HEK293 (cell line): ENCODE results near the gene AARSD1.

Source experiments
- BCL11B ChIP-seq: fragments of 450-650 bp; formaldehyde crosslinking; IDR thresholded peaks from 2 replicates; pipeline ENCODE4 v1.5.1; 2016; ENCODE audit warnings: low read depth, missing biosample characterization, missing genetic modification characterization
- GLIS1 ChIP-seq: fragments of 450-650 bp; formaldehyde crosslinking; IDR thresholded peaks from 2 replicates; pipeline ENCODE4 v1.5.1; 2016; ENCODE audit warnings: missing biosample characterization, missing genetic modification characterization
- PATZ1 ChIP-seq: fragments of 450-650 bp; formaldehyde crosslinking; IDR thresholded peaks from 2 replicates; pipeline ENCODE4 v1.5.1; 2016; ENCODE audit warnings: missing biosample characterization, missing genetic modification characterization
- PRDM10 ChIP-seq: fragments of 450-650 bp; formaldehyde crosslinking; IDR thresholded peaks from 2 replicates; pipeline ENCODE4 v1.5.1; 2016; ENCODE audit warnings: missing biosample characterization, missing genetic modification characterization
- SP7 ChIP-seq: fragments of 450-650 bp; formaldehyde crosslinking; IDR thresholded peaks from 2 replicates; pipeline ENCODE4 v1.5.1; 2016; ENCODE audit warnings: missing biosample characterization, missing genetic modification characterization
- WT1 ChIP-seq: fragments of 450-650 bp; formaldehyde crosslinking; IDR thresholded peaks from 2 replicates; pipeline ENCODE4 v1.5.1; 2016; ENCODE audit warnings: missing biosample characterization, missing genetic modification characterization
- ZBTB10 ChIP-seq: fragments of 450-650 bp; formaldehyde crosslinking; IDR thresholded peaks from 2 replicates; pipeline ENCODE4 v1.5.1; 2016; ENCODE audit warnings: missing biosample characterization, missing genetic modification characterization
- ZBTB17 ChIP-seq: fragments of 450-650 bp; formaldehyde crosslinking; IDR thresholded peaks from 2 replicates; pipeline ENCODE4 v1.5.1; 2016; ENCODE audit warnings: missing biosample characterization, missing genetic modification characterization
- ZBTB20 ChIP-seq: fragments of 450-650 bp; formaldehyde crosslinking; IDR thresholded peaks from 2 replicates; pipeline ENCODE4 v1.5.1; 2016; ENCODE audit warnings: missing biosample characterization, missing genetic modification characterization
- ZEB2 ChIP-seq: fragments of 450-650 bp; formaldehyde crosslinking; IDR thresholded peaks from 2 replicates; pipeline ENCODE4 v1.5.1; 2016; ENCODE audit warnings: missing biosample characterization, missing genetic modification characterization
- ZFHX2 ChIP-seq: fragments of 450-650 bp; formaldehyde crosslinking; conservative IDR thresholded peaks from 2 replicates; pipeline ENCODE4 v1.5.1; 2016; ENCODE audit warnings: missing biosample characterization, missing genetic modification characterization
- ZNF16 ChIP-seq: fragments of 450-650 bp; formaldehyde crosslinking; IDR thresholded peaks from 2 replicates; pipeline ENCODE4 v1.5.1; 2016; ENCODE audit warnings: low read depth, missing biosample characterization, missing genetic modification characterization
- ZNF292 ChIP-seq: fragments of 450-650 bp; formaldehyde crosslinking; IDR thresholded peaks from 2 replicates; pipeline ENCODE4 v1.5.1; 2016; ENCODE audit warnings: low read depth, missing biosample characterization, missing genetic modification characterization, borderline replicate concordance
- ZNF324 ChIP-seq: fragments of 450-650 bp; formaldehyde crosslinking; IDR thresholded peaks from 2 replicates; pipeline ENCODE4 v1.5.1; 2016; ENCODE audit warnings: missing biosample characterization, missing genetic modification characterization
- ZNF394 ChIP-seq: fragments of 450-650 bp; formaldehyde crosslinking; IDR thresholded peaks from 2 replicates; pipeline ENCODE4 v1.5.1; 2016; ENCODE audit warnings: missing biosample characterization, missing genetic modification characterization, mild to moderate bottlenecking, moderate library complexity, borderline replicate concordance
- ZNF433 ChIP-seq: fragments of 450-650 bp; formaldehyde crosslinking; IDR thresholded peaks from 2 replicates; pipeline ENCODE4 v1.5.1; 2016; ENCODE audit warnings: missing biosample characterization, missing genetic modification characterization, low read depth
- ZNF510 ChIP-seq: fragments of 450-650 bp; formaldehyde crosslinking; IDR thresholded peaks from 2 replicates; pipeline ENCODE4 v1.5.1; 2018; ENCODE audit warnings: mild to moderate bottlenecking, missing genetic modification characterization, missing biosample characterization; ENCODE audit not compliant: insufficient replicate concordance
- ZNF596 ChIP-seq: fragments of 450-650 bp; IDR thresholded peaks from 2 replicates; pipeline ENCODE4 v1.5.0; 2018; ENCODE audit warnings: missing biosample characterization, mild to moderate bottlenecking, missing genetic modification characterization, moderate library complexity
- ZNF660 ChIP-seq: fragments of 450-650 bp; IDR thresholded peaks from 2 replicates; pipeline ENCODE4 v1.5.1; 2018; ENCODE audit warnings: missing biosample characterization, mild to moderate bottlenecking, missing genetic modification characterization
- ZNF830 ChIP-seq: fragments of 450-650 bp; IDR thresholded peaks from 2 replicates; pipeline ENCODE4 v1.5.0; 2018; ENCODE audit warnings: missing biosample characterization, missing genetic modification characterization, low read depth, mild to moderate bottlenecking, moderate library complexity
- ZNF843 ChIP-seq: fragments of 450-650 bp; formaldehyde crosslinking; IDR thresholded peaks from 2 replicates; pipeline ENCODE4 v1.5.1; 2016; ENCODE audit warnings: missing biosample characterization, missing genetic modification characterization
- TF ChIP-seq, protein P1 (sequence below): fragments of 450-650 bp; formaldehyde crosslinking; IDR thresholded peaks from 2 replicates; pipeline ENCODE4 v1.5.1; 2017; ENCODE audit warnings: missing biosample characterization, missing genetic modification characterization
- TF ChIP-seq, protein P2 (sequence below): fragments of 450-650 bp; formaldehyde crosslinking; IDR thresholded peaks from 2 replicates; pipeline ENCODE4 v1.5.1; 2016; ENCODE audit warnings: missing biosample characterization, missing genetic modification characterization
- TF ChIP-seq, protein P3 (sequence below): fragments of 450-650 bp; formaldehyde crosslinking; IDR thresholded peaks from 2 replicates; pipeline ENCODE4 v1.5.1; 2016; ENCODE audit warnings: missing biosample characterization, missing genetic modification characterization

Gene AARSD1

GRCh38 chr17:42980274-42980765, 16.1 kb upstream of the AARSD1 start, which contains the start of gene RUNDC1 (continued):
- TF ChIP-seq ZNF16 (no peak), SP7 (tag by site-specific recombination) (peak; percentile 27; the same call in 1 of the 2 replicates), ZNF510 (no peak), WT1 (tag by site-specific recombination) (0 out of 2 replicates have a peak, but pooled peaks have one; percentile 10), ZNF433 (no peak), ZBTB10 (tag by site-specific recombination) (peak; percentile 98), ZBTB20 (tag by site-specific recombination) (no peak; the same call in 1 of the 2 replicates), ZNF843 (tag by site-specific recombination) (0 out of 2 replicates have a peak, but pooled peaks have one; percentile 14), BCL11B (tag by site-specific recombination) (no peak), ZNF830 (tag by site-specific recombination) (no peak), ZNF660 (tag by site-specific recombination) (0 out of 2 replicates have a peak, but pooled peaks have one; percentile 69), ZEB2 (tag by site-specific recombination) (peak; percentile 22; the same call in 1 of the 2 replicates), PRDM10 (tag by site-specific recombination) (peak; percentile 64; the same call in 1 of the 2 replicates), ZFHX2 (0 out of 2 replicates have a peak, but pooled peaks have one; percentile 24), ZNF596 (no peak), GLIS1 (peak; percentile 82), ZNF292 (no peak), ZNF394 (no peak), ZNF324 (tag by site-specific recombination) (no peak), PATZ1 (tag by site-specific recombination) (peak; percentile 67), ZBTB17 (peak; percentile 97)
- TF ChIP-seq, protein P1, sequence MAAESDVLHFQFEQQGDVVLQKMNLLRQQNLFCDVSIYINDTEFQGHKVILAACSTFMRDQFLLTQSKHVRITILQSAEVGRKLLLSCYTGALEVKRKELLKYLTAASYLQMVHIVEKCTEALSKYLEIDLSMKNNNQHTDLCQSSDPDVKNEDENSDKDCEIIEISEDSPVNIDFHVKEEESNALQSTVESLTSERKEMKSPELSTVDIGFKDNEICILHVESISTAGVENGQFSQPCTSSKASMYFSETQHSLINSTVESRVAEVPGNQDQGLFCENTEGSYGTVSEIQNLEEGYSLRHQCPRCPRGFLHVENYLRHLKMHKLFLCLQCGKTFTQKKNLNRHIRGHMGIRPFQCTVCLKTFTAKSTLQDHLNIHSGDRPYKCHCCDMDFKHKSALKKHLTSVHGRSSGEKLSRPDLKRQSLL (tag by site-specific recombination), result no peak
- TF ChIP-seq, protein P2, sequence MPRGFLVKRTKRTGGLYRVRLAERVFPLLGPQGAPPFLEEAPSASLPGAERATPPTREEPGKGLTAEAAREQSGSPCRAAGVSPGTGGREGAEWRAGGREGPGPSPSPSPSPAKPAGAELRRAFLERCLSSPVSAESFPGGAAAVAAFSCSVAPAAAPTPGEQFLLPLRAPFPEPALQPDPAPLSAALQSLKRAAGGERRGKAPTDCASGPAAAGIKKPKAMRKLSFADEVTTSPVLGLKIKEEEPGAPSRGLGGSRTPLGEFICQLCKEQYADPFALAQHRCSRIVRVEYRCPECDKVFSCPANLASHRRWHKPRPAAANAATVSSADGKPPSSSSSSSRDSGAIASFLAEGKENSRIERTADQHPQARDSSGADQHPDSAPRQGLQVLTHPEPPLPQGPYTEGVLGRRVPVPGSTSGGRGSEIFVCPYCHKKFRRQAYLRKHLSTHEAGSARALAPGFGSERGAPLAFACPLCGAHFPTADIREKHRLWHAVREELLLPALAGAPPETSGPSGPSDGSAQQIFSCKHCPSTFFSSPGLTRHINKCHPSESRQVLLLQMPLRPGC, result peak; percentile 19; the same call in 1 of the 2 replicates
- TF ChIP-seq, protein P3, sequence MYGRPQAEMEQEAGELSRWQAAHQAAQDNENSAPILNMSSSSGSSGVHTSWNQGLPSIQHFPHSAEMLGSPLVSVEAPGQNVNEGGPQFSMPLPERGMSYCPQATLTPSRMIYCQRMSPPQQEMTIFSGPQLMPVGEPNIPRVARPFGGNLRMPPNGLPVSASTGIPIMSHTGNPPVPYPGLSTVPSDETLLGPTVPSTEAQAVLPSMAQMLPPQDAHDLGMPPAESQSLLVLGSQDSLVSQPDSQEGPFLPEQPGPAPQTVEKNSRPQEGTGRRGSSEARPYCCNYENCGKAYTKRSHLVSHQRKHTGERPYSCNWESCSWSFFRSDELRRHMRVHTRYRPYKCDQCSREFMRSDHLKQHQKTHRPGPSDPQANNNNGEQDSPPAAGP (tag by site-specific recombination), result no peak
